ENCODE data around the gene GMFB. TPM values are rescaled to one million over a fixed set of nuclear protein-coding genes. Genes with fewer than 3 reads are reported as not detected.
"Not testable (repeated sequence)": the region's sequence is repeated elsewhere in the genome, so short reads cannot be mapped to it uniquely, and the experiment has no call there.

GMFB gene
- total RNA-seq, 2 donors from 2014 or later: 86.2 to 96.5 TPM

DNA sequence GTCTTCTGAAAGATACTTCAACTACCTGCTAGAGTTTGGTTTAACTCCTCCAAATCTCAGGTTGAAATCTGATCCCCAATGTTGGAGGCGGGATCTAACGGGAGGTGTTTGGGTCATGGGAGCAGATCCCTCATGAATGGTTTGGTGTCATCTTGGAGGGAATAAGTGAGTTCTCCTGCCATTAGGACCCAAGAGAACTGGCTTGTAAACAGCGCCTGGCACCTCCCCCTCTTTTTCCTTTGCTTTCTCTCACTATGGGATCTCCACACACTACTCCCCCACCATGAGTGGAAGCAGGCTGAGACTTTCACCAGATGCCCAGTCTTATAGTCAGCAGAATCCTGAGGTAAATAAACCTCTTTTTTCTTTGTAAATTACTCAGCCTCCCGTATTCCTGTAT is 50.1 kb downstream of the GMFB start:
- TF ChIP-seq, protein P1, sequence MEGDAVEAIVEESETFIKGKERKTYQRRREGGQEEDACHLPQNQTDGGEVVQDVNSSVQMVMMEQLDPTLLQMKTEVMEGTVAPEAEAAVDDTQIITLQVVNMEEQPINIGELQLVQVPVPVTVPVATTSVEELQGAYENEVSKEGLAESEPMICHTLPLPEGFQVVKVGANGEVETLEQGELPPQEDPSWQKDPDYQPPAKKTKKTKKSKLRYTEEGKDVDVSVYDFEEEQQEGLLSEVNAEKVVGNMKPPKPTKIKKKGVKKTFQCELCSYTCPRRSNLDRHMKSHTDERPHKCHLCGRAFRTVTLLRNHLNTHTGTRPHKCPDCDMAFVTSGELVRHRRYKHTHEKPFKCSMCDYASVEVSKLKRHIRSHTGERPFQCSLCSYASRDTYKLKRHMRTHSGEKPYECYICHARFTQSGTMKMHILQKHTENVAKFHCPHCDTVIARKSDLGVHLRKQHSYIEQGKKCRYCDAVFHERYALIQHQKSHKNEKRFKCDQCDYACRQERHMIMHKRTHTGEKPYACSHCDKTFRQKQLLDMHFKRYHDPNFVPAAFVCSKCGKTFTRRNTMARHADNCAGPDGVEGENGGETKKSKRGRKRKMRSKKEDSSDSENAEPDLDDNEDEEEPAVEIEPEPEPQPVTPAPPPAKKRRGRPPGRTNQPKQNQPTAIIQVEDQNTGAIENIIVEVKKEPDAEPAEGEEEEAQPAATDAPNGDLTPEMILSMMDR (conservative IDR thresholded peaks at IDR 0.05): no peak
- no peak overlapping the region for H3K9ac ChIP-seq (ENCODE audit: extremely low read depth, low read length, poor library complexity, severe bottlenecking)
- H3K4me3 Mint-ChIP-seq: no peak overlapping the region
- peaks cover 14% of the 10 kb centered on the region for H3K36me3 ChIP-seq (ENCODE audit: control insufficient read depth, insufficient read depth, low read length)
- H3K36me3 Mint-ChIP-seq (ENCODE audit: low read depth): peaks cover 6% of the 10 kb centered on the region
- no peaks in the 10 kb centered on the region for H3K9me3 ChIP-seq (ENCODE audit: control insufficient read depth, low read length)
- H3K9me3 Mint-ChIP-seq: peaks cover 3% of the 10 kb centered on the region
- 69 to 88% methylated on average over 1 to 3 of the region's 4 CpGs for WGBS, 2 experiments (ENCODE audit: insufficient coverage in 1 of 2, insufficient read length in 1 of 2)
- H3K27ac Mint-ChIP-seq: peak overlapping the region; percentile 9
- H3K27me3 Mint-ChIP-seq (ENCODE audit: insufficient read depth): no peaks in the 10 kb centered on the region
- H3K27me3 ChIP-seq (ENCODE audit: control insufficient read depth, insufficient read depth, low read length, poor library complexity, severe bottlenecking): no peaks in the 10 kb centered on the region
- DNase-seq: peak; percentile 66
- H3K4me3 ChIP-seq (ENCODE audit: low read length): peak overlapping the region; percentile 92
- no peaks in the 10 kb centered on the region for H3K4me1 ChIP-seq (ENCODE audit: control insufficient read depth, insufficient read depth, low read length)
- no peak overlapping the region for H3K27ac ChIP-seq (ENCODE audit: low read depth, low read length)
- peaks cover 36% of the 10 kb centered on the region for H3K4me1 Mint-ChIP-seq

DNA sequence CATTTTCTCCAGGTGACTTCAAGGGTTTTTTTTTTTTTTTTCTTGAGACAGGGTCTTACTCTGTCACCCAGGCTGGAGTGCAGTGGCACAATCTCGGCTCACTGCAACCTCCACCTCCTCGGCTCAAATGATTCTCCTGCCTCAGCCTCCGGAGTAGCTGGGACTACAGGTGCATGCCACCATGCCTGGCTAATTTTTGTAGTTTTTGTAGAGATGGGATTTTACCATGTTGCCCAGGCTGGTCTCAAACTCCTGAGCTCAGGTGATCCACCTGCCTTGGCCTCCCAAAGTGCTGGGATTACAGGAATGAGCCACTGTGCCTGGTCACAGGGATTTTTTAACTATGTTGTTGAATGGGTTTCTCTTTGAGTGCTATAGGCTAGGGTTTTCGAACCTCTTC is 50.8 kb downstream of the GMFB start:
- H3K9me3 ChIP-seq (ENCODE audit: control insufficient read depth, low read length); H3K4me3 ChIP-seq (ENCODE audit: low read length); H3K27ac Mint-ChIP-seq; H3K9ac ChIP-seq (ENCODE audit: extremely low read depth, low read length, poor library complexity, severe bottlenecking); DNase-seq; H3K36me3 Mint-ChIP-seq (ENCODE audit: low read depth); H3K27ac ChIP-seq (ENCODE audit: low read depth, low read length); H3K4me3 Mint-ChIP-seq; H3K4me1 ChIP-seq (ENCODE audit: control insufficient read depth, insufficient read depth, low read length); H3K9me3 Mint-ChIP-seq; H3K27me3 ChIP-seq (ENCODE audit: control insufficient read depth, insufficient read depth, low read length, poor library complexity, severe bottlenecking); H3K27me3 Mint-ChIP-seq (ENCODE audit: insufficient read depth): not testable (repeated sequence)
- peaks cover 41% of the 10 kb centered on the region for H3K4me1 Mint-ChIP-seq
- H3K36me3 ChIP-seq (ENCODE audit: control insufficient read depth, insufficient read depth, low read length): peaks cover 14% of the 10 kb centered on the region
- WGBS, 2 experiments (ENCODE audit: insufficient coverage in 1 of 2, insufficient read length in 1 of 2): 83 to 95% methylated on average over 1 to 4 of the region's 4 CpGs

DNA sequence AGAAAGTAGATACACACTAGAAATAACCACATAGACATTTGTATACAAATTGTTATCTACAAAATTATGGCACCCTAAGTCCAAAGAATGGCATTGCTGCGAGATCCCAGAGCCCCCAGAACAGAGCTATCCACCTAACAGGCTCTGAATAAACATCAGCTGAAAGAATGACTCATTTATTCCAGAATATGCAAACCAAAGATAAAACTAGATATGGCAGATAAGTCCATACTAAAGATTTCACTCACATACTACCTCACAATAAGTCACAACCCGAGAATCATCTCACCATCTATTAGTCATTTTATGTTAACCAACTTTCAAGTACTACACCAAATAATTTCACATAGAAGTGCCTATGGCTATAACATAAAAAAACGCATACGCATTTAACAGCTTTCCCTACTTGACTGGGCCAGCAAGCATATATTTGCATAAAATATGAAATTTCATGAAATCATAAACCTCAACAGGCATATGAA is 53.2 kb downstream of the GMFB start:
- Mint-ChIP-seq H3K27me3 (ENCODE audit: insufficient read depth) (no peaks in the 10 kb centered on the region), H3K36me3 (ENCODE audit: low read depth) (peaks cover 10% of the 10 kb centered on the region)
- TF ChIP-seq, protein P1 (conservative IDR thresholded peaks at IDR 0.05): no peak

DNA sequence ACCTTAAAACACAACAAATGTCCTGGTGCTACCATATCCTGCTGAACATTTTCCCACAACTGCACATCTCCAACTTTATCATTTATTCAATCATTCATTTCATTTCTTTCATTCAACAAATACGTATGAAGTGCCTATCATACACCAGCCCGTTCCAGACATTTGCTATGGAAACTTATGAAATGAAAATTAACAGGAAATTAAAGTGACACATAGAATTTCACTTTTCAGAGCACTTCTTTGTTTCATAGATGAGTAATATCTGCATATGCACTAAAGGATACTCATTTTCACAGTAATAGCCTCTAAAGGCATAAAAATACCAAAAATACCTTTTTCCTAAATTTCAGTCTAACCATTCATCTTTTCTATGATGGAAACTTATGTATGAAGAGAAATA is 60.3 kb downstream of the GMFB start:
- Mint-ChIP-seq H3K36me3 (ENCODE audit: low read depth) (peaks cover 41% of the 10 kb centered on the region), H3K27ac (no peak overlapping the region)

More for the DNA sequence above, 53.2 kb downstream of the GMFB start:
- DNase-seq: no peak
- Histone ChIP-seq H3K36me3 (ENCODE audit: control insufficient read depth, insufficient read depth, low read length) (peaks cover 34% of the 10 kb centered on the region), H3K27ac (ENCODE audit: low read depth, low read length) (no peak overlapping the region), H3K4me1 (ENCODE audit: control insufficient read depth, insufficient read depth, low read length) (no peaks in the 10 kb centered on the region), H3K9me3 (ENCODE audit: control insufficient read depth, low read length) (no peaks in the 10 kb centered on the region), H3K4me3 (ENCODE audit: low read length) (no peak overlapping the region), H3K27me3 (ENCODE audit: control insufficient read depth, insufficient read depth, low read length, poor library complexity, severe bottlenecking) (no peaks in the 10 kb centered on the region), H3K9ac (ENCODE audit: extremely low read depth, low read length, poor library complexity, severe bottlenecking) (no peak overlapping the region)
- Mint-ChIP-seq H3K9me3 (no peaks in the 10 kb centered on the region), H3K4me1 (peaks cover 49% of the 10 kb centered on the region), H3K27ac (no peak overlapping the region), H3K4me3 (no peak overlapping the region)
- WGBS, 2 experiments (ENCODE audit: insufficient coverage in 1 of 2, insufficient read length in 1 of 2): 94 to 100% methylated on average over 3 to 4 of the region's 4 CpGs

More for the DNA sequence above, 60.3 kb downstream of the GMFB start:
- peaks cover 13% of the 10 kb centered on the region for H3K4me1 Mint-ChIP-seq
- H3K4me3 ChIP-seq (ENCODE audit: low read length): no peak overlapping the region
- H3K9ac ChIP-seq (ENCODE audit: extremely low read depth, low read length, poor library complexity, severe bottlenecking): no peak overlapping the region
- H3K4me3 Mint-ChIP-seq: no peak overlapping the region
- H3K27me3 ChIP-seq (ENCODE audit: control insufficient read depth, insufficient read depth, low read length, poor library complexity, severe bottlenecking): no peaks in the 10 kb centered on the region
- H3K9me3 Mint-ChIP-seq: no peaks in the 10 kb centered on the region
- no peaks in the 10 kb centered on the region for H3K27me3 Mint-ChIP-seq (ENCODE audit: insufficient read depth)
- 92% methylated on average over 2 of the region's 2 CpGs; no CpG with 5 or more reads in 1 of the 2 experiments for WGBS, 2 experiments (ENCODE audit: insufficient coverage in 1 of 2, insufficient read length in 1 of 2)
- H3K9me3 ChIP-seq (ENCODE audit: control insufficient read depth, low read length): no peaks in the 10 kb centered on the region
- TF ChIP-seq, protein P1 (conservative IDR thresholded peaks at IDR 0.05): no peak
- DNase-seq: no peak
- H3K27ac ChIP-seq (ENCODE audit: low read depth, low read length): no peak overlapping the region
- no peaks in the 10 kb centered on the region for H3K4me1 ChIP-seq (ENCODE audit: control insufficient read depth, insufficient read depth, low read length)
- peaks cover 87% of the 10 kb centered on the region for H3K36me3 ChIP-seq (ENCODE audit: control insufficient read depth, insufficient read depth, low read length)

All from endodermal cell (in vitro differentiated cells).